Measurements from ENCODE around the gene FLNC.

FLNC gene

DNA sequence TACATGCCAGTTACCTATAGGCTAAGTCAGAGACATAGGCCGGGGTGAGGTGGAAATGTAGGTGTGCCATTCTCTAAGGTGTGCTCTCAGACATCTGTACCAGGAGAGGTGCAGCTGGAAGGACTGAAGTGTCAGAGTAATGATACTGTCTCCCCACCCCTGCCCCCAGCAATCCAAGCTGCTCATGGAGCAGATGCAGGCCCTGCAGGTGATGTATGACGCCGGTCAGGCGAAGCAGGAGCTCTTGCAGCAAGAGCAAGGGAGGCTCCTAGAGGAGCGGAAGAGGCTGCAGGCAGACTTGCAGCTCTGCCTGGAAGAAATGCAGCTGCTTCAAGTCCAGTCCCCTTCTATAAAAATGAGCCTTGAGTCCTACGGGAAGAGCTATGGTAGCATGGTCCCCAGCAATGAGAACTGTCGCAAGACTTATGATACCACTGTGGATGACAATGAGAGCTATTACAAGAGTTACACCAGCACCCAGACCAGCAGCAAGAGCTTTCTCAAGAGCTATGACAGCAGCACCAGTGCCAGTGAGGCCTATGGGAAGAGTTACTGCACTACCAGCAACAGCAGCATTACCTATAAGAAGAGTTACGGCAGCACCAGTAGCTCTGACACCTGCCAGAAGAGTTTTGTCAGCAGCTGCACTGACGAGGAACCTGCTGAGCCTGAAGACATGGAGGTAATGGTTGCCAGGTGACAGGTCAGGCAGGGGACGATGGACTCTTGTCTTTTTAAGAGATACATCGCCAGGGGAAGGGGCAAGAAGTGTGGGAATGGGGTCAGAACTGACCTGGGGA is 18.4 kb upstream of the FLNC start:
- TF ChIP-seq, protein P1, sequence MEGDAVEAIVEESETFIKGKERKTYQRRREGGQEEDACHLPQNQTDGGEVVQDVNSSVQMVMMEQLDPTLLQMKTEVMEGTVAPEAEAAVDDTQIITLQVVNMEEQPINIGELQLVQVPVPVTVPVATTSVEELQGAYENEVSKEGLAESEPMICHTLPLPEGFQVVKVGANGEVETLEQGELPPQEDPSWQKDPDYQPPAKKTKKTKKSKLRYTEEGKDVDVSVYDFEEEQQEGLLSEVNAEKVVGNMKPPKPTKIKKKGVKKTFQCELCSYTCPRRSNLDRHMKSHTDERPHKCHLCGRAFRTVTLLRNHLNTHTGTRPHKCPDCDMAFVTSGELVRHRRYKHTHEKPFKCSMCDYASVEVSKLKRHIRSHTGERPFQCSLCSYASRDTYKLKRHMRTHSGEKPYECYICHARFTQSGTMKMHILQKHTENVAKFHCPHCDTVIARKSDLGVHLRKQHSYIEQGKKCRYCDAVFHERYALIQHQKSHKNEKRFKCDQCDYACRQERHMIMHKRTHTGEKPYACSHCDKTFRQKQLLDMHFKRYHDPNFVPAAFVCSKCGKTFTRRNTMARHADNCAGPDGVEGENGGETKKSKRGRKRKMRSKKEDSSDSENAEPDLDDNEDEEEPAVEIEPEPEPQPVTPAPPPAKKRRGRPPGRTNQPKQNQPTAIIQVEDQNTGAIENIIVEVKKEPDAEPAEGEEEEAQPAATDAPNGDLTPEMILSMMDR (IDR thresholded peaks at IDR 0.05; ENCODE audit: insufficient read depth, missing control alignments), result no peak

DNA sequence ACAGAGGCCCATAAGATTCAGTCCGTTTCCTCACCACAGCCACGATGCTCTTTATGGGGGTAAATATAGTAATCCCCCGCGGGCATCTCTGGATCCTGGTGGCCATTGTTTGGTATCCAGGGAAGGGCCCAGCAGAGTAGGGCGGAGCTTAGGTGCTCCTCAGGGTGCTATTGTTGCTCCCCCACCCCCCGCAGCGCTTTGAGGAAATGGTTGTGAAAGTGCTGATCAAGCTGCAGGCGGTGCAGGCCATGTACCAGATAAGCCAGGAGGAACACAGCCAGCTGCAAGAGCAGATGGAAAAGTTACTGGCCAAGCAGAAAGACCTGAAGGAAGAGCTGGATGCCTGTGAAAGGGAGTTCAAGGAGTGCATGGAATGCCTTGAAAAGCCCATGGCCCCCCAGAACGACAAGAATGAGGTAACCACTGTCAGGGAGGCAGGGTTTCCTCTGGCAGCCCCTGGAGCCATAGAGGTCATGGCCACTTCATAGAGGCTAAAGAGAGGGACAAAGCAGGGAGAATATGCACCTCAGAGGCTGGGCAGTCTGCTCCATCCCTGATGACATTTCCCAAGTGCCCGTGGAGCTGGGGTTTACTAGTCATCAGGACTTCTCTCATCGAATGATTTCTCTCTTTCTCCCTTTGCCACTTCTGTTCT is 17.6 kb upstream of the FLNC start:
- DNase-seq (ENCODE audit: insufficient read length, low spot score), result no peak
- no peak for FAIRE-seq
- TF ChIP-seq, protein P1 (IDR thresholded peaks at IDR 0.05; ENCODE audit: insufficient read depth, missing control alignments), result no peak

More for the DNA sequence above, 18.4 kb upstream of the FLNC start:
- FAIRE-seq (no peak), DNase-seq (ENCODE audit: insufficient read length, low spot score) (no peak)

DNA sequence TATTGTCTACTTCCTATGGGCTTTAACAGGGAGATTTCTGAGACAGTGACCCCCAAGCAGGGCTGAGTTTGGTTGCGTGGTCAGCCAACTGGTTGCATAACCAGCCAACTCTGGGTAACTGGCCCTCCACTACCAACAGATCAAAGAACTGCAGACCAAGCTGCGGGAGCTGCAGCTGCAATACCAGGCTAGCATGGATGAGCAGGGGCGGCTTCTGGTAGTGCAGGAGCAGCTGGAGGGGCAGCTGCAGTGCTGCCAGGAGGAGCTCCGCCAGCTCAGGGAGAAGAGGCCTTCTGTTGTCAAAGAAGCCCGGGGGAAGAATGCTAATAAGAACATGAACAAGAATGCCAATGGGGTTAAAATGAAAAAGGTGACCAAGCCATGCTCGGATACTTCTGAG is 15.7 kb upstream of the FLNC start:
- no peak for DNase-seq (ENCODE audit: insufficient read length, low spot score)
- no peak for FAIRE-seq
- TF ChIP-seq, protein P1 (IDR thresholded peaks at IDR 0.05; ENCODE audit: insufficient read depth, missing control alignments), result no peak

DNA sequence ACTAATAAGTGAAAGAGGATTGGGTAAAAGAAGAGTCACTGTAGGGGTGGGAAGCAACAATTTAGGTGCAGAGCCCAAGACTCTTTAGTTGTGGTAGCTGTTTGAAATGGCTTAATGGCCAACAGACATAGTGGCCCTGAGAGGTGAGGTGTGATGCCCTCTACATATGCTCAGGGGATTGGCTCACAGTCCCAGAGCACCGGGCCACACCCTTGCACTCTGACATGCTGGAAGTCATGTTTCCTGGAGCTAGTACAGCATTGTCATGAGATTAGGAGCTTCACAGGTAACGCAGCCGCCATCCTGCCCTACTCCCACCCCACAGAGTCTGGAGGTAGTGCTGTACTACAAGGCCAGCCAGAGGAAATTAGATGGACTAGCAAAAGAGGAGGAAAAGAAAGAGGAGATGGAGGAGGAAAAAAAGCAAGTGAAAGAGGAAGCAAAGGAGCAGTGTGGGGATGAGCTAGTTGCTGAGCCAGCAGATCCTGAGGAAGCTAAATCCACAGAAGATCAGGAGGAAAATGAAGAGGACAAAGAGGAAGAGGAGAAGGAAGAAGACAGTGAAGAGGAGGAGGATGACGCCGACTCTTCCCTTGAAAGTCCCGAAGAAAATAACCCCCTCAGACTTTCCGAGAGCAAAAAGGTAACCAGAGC is 14.8 kb upstream of the FLNC start:
- DNase-seq (ENCODE audit: insufficient read length, low spot score) (no peak), FAIRE-seq (no peak)
- TF ChIP-seq, protein P1 (IDR thresholded peaks at IDR 0.05; ENCODE audit: insufficient read depth, missing control alignments), result no peak

DNA sequence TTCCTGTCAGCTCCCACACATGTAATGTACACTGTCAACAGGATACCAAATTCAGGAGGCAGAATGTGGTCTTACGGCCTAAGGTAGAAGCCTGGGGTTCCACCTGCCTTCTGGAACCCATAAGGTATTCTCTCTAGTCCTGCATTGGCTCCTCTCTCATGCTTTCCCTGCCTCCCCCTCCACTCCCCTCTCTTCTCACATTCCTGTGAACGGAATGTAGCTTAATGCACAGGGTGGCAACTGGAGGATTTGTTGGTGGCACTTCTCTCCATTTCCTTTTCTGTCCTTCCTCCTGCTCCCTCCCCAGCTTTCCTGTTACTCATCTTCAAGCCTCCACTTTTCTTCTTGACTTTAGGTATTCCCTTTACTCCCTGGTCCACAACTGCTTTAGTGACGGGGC is 11.5 kb upstream of the FLNC start:
- no peak for FAIRE-seq
- TF ChIP-seq, protein P1 (IDR thresholded peaks at IDR 0.05; ENCODE audit: insufficient read depth, missing control alignments), result no peak
- DNase-seq (ENCODE audit: insufficient read length, low spot score), result no peak

DNA sequence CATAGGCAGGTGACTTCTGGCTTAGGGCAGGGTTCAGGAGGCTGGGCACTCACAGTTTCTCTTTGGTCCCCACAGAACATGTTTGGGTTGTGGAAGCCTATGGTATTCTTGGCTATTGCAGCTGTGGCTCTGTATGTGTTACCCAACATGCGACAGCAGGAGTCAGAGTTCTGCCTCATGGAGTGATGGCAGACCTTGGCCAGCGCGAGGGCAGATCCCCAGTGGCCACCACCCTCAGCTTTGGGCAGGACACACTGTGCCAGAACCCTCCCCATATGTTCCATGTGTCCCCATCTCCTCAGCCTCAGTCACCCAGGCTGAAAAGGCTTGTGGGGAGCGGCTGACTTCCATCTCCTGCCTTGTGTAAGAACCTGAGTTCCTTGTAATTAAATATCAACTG is 8.5 kb upstream of the FLNC start:
- FAIRE-seq (no peak), DNase-seq (ENCODE audit: insufficient read length, low spot score) (no peak)
- TF ChIP-seq, protein P1 (IDR thresholded peaks at IDR 0.05; ENCODE audit: insufficient read depth, missing control alignments), result no peak

Data from D721Med (cell line).